Subcutaneous abdominal adipose tissue (tissue), 5 donors: ENCODE data around the gene DDX49.

ENCODE experiments used
- H3K27ac ChIP-seq: one replicate; pipeline ENCODE4 v1.7.0; 2013; ENCODE audit warnings: low read depth, mild to moderate bottlenecking, inconsistent platforms, low read length, moderate library complexity
- H3K27me3 ChIP-seq, 5 donors: one replicate each; pipeline ENCODE4 v1.7.0; 2013; ENCODE audit warnings: low read length in 5 of 5, inconsistent platforms in 1 of 5; ENCODE audit not compliant: control insufficient read depth in 5 of 5, insufficient read depth in 4 of 5
- H3K36me3 ChIP-seq, 5 donors: one replicate each; pipeline ENCODE4 v1.7.0; 2013; ENCODE audit warnings: low read length in 5 of 5; ENCODE audit not compliant: control insufficient read depth in 5 of 5, insufficient read depth in 5 of 5
- H3K4me1 ChIP-seq, 5 donors: one replicate each; pipeline ENCODE4 v1.7.0; 2013; ENCODE audit warnings: low read length in 5 of 5, mild to moderate bottlenecking in 3 of 5, moderate library complexity in 1 of 5; ENCODE audit not compliant: control insufficient read depth in 5 of 5, insufficient read depth in 5 of 5
- H3K4me3 ChIP-seq, 5 donors: one replicate each; pipeline ENCODE4 v1.7.0; 2013; ENCODE audit warnings: low read length in 5 of 5, low read depth in 1 of 5
- H3K9ac ChIP-seq, 5 donors: one replicate each; pipeline ENCODE4 v1.7.0; 2013; ENCODE audit warnings: low read length in 5 of 5, mild to moderate bottlenecking in 4 of 5, moderate library complexity in 3 of 5
- H3K9me3 ChIP-seq, 5 donors: one replicate each; pipeline ENCODE4 v1.7.0; 2013; ENCODE audit warnings: low read length in 5 of 5; ENCODE audit not compliant: control insufficient read depth in 5 of 5
- donor health status: healthy.
- donor health status: healthy.
- donor health status: healthy.
- donor health status: healthy.
- donor health status: healthy.

Gene DDX49

GRCh38 chr19:18879579-18880373 is 39.7 kb upstream of the DDX49 start:
- H3K9me3 ChIP-seq: peaks cover 0 to 6% (median 0%) of the 10 kb centered on the region in 5 donors
- H3K27ac ChIP-seq: no peak overlapping the region
- H3K9ac ChIP-seq: no peak overlapping the region
- no peaks in the 10 kb centered on the region for H3K27me3 ChIP-seq
- H3K4me1 ChIP-seq: no peaks in the 10 kb centered on the region
- no peaks in the 10 kb centered on the region for H3K36me3 ChIP-seq
- no peak overlapping the region for H3K4me3 ChIP-seq

- Histone ChIP-seq H3K36me3 (no peaks in the 10 kb centered on the region), H3K9me3 (peaks cover 0 to 6% (median 0%) of the 10 kb centered on the region in 5 donors), H3K4me3 (no peak overlapping the region), H3K27ac (no peak overlapping the region), H3K27me3 (no peaks in the 10 kb centered on the region), H3K9ac (no peak overlapping the region), H3K4me1 (no peaks in the 10 kb centered on the region)
Observed at GRCh38 chr19:18881491-18881890, 38.0 kb upstream of the DDX49 start.

GRCh38 chr19:18883526-18884304 is 35.8 kb upstream of the DDX49 start:
- Histone ChIP-seq H3K4me1 (no peaks in the 10 kb centered on the region), H3K9me3 (peaks cover 0 to 4% (median 0%) of the 10 kb centered on the region in 5 donors), H3K36me3 (no peaks in the 10 kb centered on the region), H3K4me3 (no peak overlapping the region), H3K27ac (no peak overlapping the region), H3K9ac (no peak overlapping the region), H3K27me3 (peaks cover 0 to 4% (median 0%) of the 10 kb centered on the region in 5 donors)

GRCh38 chr19:18886972-18887371 is 32.5 kb upstream of the DDX49 start:
- Histone ChIP-seq H3K9me3 (peaks cover 0 to 4% (median 0%) of the 10 kb centered on the region in 5 donors), H3K9ac (no peak overlapping the region), H3K27ac (no peak overlapping the region), H3K4me3 (no peak overlapping the region), H3K27me3 (peaks cover 0 to 4% (median 0%) of the 10 kb centered on the region in 5 donors), H3K4me1 (no peaks in the 10 kb centered on the region), H3K36me3 (no peaks in the 10 kb centered on the region)

- Histone ChIP-seq H3K9me3 (peaks cover 0 to 4% (median 0%) of the 10 kb centered on the region in 5 donors), H3K36me3 (no peaks in the 10 kb centered on the region), H3K4me1 (peaks cover 0 to 9% (median 7%) of the 10 kb centered on the region in 5 donors), H3K9ac (no peak overlapping the region), H3K4me3 (no peak overlapping the region), H3K27me3 (peaks cover 9 to 16% (median 10%) of the 10 kb centered on the region in 5 donors), H3K27ac (no peak overlapping the region)
Observed at GRCh38 chr19:18889949-18890745, 29.4 kb upstream of the DDX49 start.

GRCh38 chr19:18893587-18894253 is 25.8 kb upstream of the DDX49 start:
- Histone ChIP-seq H3K36me3 (peaks cover 0 to 2% (median 1%) of the 10 kb centered on the region in 5 donors), H3K9ac (no peak overlapping the region), H3K4me1 (peaks cover 0 to 17% (median 12%) of the 10 kb centered on the region in 5 donors), H3K27me3 (peaks cover 9 to 26% (median 20%) of the 10 kb centered on the region in 5 donors), H3K9me3 (peaks cover 0 to 2% (median 0%) of the 10 kb centered on the region in 5 donors), H3K27ac (no peak overlapping the region), H3K4me3 (no peak overlapping the region)

GRCh38 chr19:18894254-18895037 is 25.1 kb upstream of the DDX49 start:
- H3K27ac ChIP-seq: no peak overlapping the region
- H3K4me1 ChIP-seq: peaks cover 0 to 17% (median 12%) of the 10 kb centered on the region in 5 donors
- H3K9ac ChIP-seq: no peak overlapping the region
- H3K9me3 ChIP-seq: peaks cover 0 to 2% (median 0%) of the 10 kb centered on the region in 5 donors
- peak overlapping the region in 4 of 5 donors; percentile 26 to 65 (median 41) for H3K4me3 ChIP-seq
- peaks cover 9 to 26% (median 20%) of the 10 kb centered on the region in 5 donors for H3K27me3 ChIP-seq
- peaks cover 0 to 9% (median 8%) of the 10 kb centered on the region in 5 donors for H3K36me3 ChIP-seq

GRCh38 chr19:18895038-18895823 is 24.3 kb upstream of the DDX49 start:
- Histone ChIP-seq H3K9ac (no peak overlapping the region), H3K4me1 (peaks cover 0 to 17% (median 12%) of the 10 kb centered on the region in 5 donors), H3K36me3 (peaks cover 0 to 17% (median 16%) of the 10 kb centered on the region in 5 donors), H3K4me3 (peak overlapping the region in 4 of 5 donors; percentile 26 to 65 (median 41)), H3K27me3 (peaks cover 9 to 26% (median 20%) of the 10 kb centered on the region in 5 donors), H3K27ac (no peak overlapping the region), H3K9me3 (peaks cover 0 to 2% (median 0%) of the 10 kb centered on the region in 5 donors)
